ENCODE data around the gene XXYLT1. TPM values are rescaled to one million over a fixed set of nuclear protein-coding genes. Genes with fewer than 3 reads are reported as not detected.

XXYLT1 gene
- total and polyA plus RNA-seq, 10 of the 15 experiments (the other 5 are each of a cell fraction or from before 2014, with no cell fraction given), result 1.2 to 14.2 (median 9.3) TPM

DNA sequence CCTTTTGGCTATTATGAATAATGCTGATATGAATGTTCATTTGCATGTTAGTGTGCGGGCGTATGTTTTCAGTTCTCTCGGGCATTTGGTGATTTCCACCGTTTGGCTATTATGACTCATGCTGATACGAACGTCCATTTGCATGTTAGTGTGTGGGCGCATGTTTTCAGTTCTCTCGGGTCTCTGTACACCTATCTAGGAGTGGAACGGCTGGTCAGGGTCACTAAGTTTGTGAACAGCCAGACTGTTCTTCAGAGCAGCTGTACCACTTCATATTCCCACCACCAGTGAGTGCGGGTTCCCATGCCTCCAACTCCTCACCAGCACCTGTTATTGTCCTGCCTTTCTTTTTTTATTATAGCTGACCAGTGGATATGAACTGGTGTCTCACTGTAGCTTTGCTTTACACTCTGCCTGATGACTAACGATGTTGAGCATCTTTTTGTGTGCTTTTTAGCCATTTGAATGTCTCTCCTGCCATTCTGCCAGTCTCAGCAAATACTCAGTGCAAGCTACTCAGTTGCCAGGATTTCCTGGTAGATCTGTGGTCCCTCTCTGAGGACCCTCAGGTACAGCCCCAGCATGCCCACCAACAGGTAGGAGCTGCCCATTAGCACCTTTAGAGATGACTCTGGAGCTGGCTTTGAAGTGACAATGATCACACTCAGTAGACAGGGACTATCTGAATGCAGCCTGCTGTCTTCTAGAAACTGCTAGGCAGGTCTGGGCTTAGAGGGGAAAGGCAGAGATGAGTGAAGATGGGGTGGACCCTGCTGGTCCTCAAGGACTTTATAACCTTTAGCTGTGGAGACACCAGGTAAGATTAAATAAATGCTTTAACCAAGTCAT, 141.1 kb downstream of the XXYLT1 start (continued):
- peak; percentile 99 for TF ChIP-seq CUX1 (IDR thresholded peaks at IDR 0.05; ENCODE audit: insufficient replicate concordance, low read depth, low read length)
- peak; percentile 89; the same call in 1 of the 2 replicates for TF ChIP-seq CHD2 (IDR thresholded peaks at IDR 0.05; ENCODE audit: borderline replicate concordance, low read depth, low read length)
- peak; percentile 100 for TF ChIP-seq IRF4 (IDR thresholded peaks at IDR 0.05; ENCODE audit: low read depth, low read length)
- 0 out of 2 replicates have a peak, but pooled peaks have one; percentile 75 for TF ChIP-seq ASH2L (IDR thresholded peaks at IDR 0.05; ENCODE audit: borderline replicate concordance, low read depth)
- TF ChIP-seq CEBPB (IDR thresholded peaks at IDR 0.05; ENCODE audit: borderline replicate concordance in 1 of 2, low read depth in 2 of 2, low read length in 2 of 2), result 0 out of 4 replicates have a peak, but pooled peaks of 1 of the 2 experiments have one; percentile 75
- TF ChIP-seq, protein P1, sequence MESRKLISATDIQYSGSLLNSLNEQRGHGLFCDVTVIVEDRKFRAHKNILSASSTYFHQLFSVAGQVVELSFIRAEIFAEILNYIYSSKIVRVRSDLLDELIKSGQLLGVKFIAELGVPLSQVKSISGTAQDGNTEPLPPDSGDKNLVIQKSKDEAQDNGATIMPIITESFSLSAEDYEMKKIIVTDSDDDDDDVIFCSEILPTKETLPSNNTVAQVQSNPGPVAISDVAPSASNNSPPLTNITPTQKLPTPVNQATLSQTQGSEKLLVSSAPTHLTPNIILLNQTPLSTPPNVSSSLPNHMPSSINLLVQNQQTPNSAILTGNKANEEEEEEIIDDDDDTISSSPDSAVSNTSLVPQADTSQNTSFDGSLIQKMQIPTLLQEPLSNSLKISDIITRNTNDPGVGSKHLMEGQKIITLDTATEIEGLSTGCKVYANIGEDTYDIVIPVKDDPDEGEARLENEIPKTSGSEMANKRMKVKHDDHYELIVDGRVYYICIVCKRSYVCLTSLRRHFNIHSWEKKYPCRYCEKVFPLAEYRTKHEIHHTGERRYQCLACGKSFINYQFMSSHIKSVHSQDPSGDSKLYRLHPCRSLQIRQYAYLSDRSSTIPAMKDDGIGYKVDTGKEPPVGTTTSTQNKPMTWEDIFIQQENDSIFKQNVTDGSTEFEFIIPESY (IDR thresholded peaks at IDR 0.05), result no peak
- TF ChIP-seq NBN (IDR thresholded peaks at IDR 0.05), result peak; percentile 96
- peak; percentile 98 for TF ChIP-seq RELA (IDR thresholded peaks at IDR 0.05; ENCODE audit: borderline replicate concordance, partially characterized antibody)
- peak; percentile 9 for TF ChIP-seq CBFB (IDR thresholded peaks at IDR 0.05; ENCODE audit: low read depth)
- no peak for TF ChIP-seq CHD1 (IDR thresholded peaks at IDR 0.05; ENCODE audit: low read depth, low read length)
- TF ChIP-seq EGR1 (IDR thresholded peaks at IDR 0.05; ENCODE audit: borderline replicate concordance in 1 of 2, low read depth in 2 of 2, low read length in 2 of 2), result peak in 1 of 2 experiments; percentile 70; a peak in 2 of 3 replicates
- TF ChIP-seq HDGF (IDR thresholded peaks at IDR 0.05), result no peak; the same call in 1 of the 2 replicates
- TF ChIP-seq POLR2AphosphoS5 (IDR thresholded peaks at IDR 0.05; ENCODE audit: low read length), result peak; percentile 77
- TF ChIP-seq USF1 (IDR thresholded peaks at IDR 0.05; ENCODE audit: borderline replicate concordance, extremely low read length, insufficient read depth, low read depth, low read length), result no peak
- peak; percentile 96; the same call in 1 of the 2 replicates for TF ChIP-seq MTA3 (IDR thresholded peaks at IDR 0.05; ENCODE audit: borderline replicate concordance, low read length)
- no peak for TF ChIP-seq MYC (IDR thresholded peaks at IDR 0.05; ENCODE audit: insufficient read depth, insufficient read length, insufficient replicate concordance, low read length, severe bottlenecking)
- TF ChIP-seq SRF (IDR thresholded peaks at IDR 0.05; ENCODE audit: low read depth in 2 of 2, low read length in 2 of 2), result no peak
- peak; percentile 58; the same call in 1 of the 2 replicates for TF ChIP-seq TAF1 (IDR thresholded peaks at IDR 0.05; ENCODE audit: borderline replicate concordance, low read depth, low read length)
- 0 out of 2 replicates have a peak, but pooled peaks have one; percentile 81 for TF ChIP-seq EED (IDR thresholded peaks at IDR 0.05; ENCODE audit: low read depth)
